GM19395 (cell line): ENCODE data around the gene BAZ2A.
"Not testable (repeated sequence)": the region's sequence is repeated elsewhere in the genome, so short reads cannot be mapped to it uniquely, and the experiment has no call there.

Experiments used
- ATAC-seq: cut with Tn5 transposase; IDR thresholded peaks from one replicate; pipeline ENCODE4 v1.9.1; 2021; ENCODE audit warnings: mild to moderate bottlenecking, moderate library complexity; ENCODE audit not compliant: unreplicated experiment

Gene BAZ2A

GRCh38 chr12:56599797-56600196 lies 30.3 kb downstream of the BAZ2A start:
- no peak for ATAC-seq

- no peak for ATAC-seq
Measured at GRCh38 chr12:56599041-56599440, 31.1 kb downstream of the BAZ2A start.

- ATAC-seq, result no peak
Measured at GRCh38 chr12:56596815-56597214, 33.3 kb downstream of the BAZ2A start.

GRCh38 chr12:56593909-56594621 lies 36.1 kb downstream of the BAZ2A start:
- no peak for ATAC-seq

GRCh38 chr12:56591961-56592360 lies 38.2 kb downstream of the BAZ2A start:
- ATAC-seq, result no peak

GRCh38 chr12:56591126-56591525 lies 39.0 kb downstream of the BAZ2A start:
- no peak for ATAC-seq

GRCh38 chr12:56590237-56590830 lies 39.8 kb downstream of the BAZ2A start:
- no peak for ATAC-seq

GRCh38 chr12:56589783-56590182 lies 40.3 kb downstream of the BAZ2A start:
- no peak for ATAC-seq

- no peak for ATAC-seq
Measured at GRCh38 chr12:56585098-56585497, 45.0 kb downstream of the BAZ2A start.

- ATAC-seq, result no peak
Measured at GRCh38 chr12:56581418-56582145, 48.5 kb downstream of the BAZ2A start.

GRCh38 chr12:56578983-56579546 lies 51.1 kb downstream of the BAZ2A start:
- no peak for ATAC-seq

- ATAC-seq, result not testable (repeated sequence)
Measured at GRCh38 chr12:56577248-56577647, 52.9 kb downstream of the BAZ2A start.

GRCh38 chr12:56574210-56574609 lies 55.9 kb downstream of the BAZ2A start:
- no peak for ATAC-seq

GRCh38 chr12:56572288-56572687 lies 57.8 kb downstream of the BAZ2A start:
- no peak for ATAC-seq

GRCh38 chr12:56571121-56571520 lies 59.0 kb downstream of the BAZ2A start:
- ATAC-seq, result no peak

- no peak for ATAC-seq
Measured at GRCh38 chr12:56568146-56568545, 62.0 kb downstream of the BAZ2A start.

GRCh38 chr12:56565510-56566101 lies 64.5 kb downstream of the BAZ2A start:
- ATAC-seq, result no peak

GRCh38 chr12:56551070-56551469 lies 79.1 kb downstream of the BAZ2A start:
- ATAC-seq, result no peak

GRCh38 chr12:56546680-56547079 lies 83.4 kb downstream of the BAZ2A start:
- ATAC-seq, result no peak
